HG03354 (cell line): Measurements from ENCODE around the gene SDHA.

ENCODE experiments used
- ATAC-seq: cut with Tn5 transposase; IDR thresholded peaks from one replicate; pipeline ENCODE4 v1.9.1; 2021; ENCODE audit warnings: mild to moderate bottlenecking; ENCODE audit not compliant: unreplicated experiment, poor library complexity, severe bottlenecking

SDHA gene

DNA sequence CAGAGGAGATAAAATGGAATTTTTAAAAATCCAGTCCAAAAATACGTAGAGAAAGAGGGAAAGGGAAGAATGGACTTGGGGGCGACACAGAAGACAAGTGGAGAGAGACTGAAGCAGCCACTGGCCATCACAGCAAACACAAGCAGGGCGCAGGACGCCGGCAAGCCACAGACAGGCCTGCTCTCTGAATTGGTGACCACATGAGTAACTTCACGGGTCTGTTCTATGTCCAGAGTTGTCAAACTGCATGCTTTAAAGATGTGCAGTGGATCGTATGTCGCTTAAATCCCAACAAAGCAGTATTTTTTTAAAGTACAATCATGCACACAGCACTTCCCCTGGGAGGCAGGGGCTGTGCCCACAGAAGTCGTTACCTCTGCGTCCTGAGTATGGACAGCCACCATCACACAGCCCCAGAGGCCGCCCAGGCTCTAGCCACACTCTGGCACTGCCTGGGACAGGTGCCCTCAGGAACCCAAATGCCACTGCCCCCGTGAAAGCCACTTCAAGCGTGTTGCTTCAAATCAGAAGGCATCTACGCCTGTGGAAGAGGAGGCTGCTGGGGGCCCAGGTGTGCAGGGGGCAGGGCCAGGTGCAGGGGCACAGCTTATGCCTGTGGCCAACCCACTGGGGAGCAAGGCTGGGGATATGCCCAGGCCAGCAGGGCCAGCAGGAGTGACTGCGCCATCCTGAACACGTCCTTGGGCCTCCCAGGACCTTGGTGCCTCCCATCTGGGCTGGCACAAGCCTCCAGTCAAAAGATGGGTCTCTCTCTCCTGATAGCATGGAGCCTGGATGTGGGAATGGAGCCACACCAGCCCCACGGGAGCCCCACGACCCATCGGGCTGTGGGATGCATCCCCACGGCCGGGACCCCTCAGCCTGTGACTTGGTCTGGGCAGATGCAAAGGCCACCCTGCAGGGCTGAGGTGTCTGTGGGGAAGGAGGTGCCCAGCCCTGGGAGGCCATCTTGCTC, 32.7 kb upstream of the SDHA start:
- ATAC-seq = no peak

DNA sequence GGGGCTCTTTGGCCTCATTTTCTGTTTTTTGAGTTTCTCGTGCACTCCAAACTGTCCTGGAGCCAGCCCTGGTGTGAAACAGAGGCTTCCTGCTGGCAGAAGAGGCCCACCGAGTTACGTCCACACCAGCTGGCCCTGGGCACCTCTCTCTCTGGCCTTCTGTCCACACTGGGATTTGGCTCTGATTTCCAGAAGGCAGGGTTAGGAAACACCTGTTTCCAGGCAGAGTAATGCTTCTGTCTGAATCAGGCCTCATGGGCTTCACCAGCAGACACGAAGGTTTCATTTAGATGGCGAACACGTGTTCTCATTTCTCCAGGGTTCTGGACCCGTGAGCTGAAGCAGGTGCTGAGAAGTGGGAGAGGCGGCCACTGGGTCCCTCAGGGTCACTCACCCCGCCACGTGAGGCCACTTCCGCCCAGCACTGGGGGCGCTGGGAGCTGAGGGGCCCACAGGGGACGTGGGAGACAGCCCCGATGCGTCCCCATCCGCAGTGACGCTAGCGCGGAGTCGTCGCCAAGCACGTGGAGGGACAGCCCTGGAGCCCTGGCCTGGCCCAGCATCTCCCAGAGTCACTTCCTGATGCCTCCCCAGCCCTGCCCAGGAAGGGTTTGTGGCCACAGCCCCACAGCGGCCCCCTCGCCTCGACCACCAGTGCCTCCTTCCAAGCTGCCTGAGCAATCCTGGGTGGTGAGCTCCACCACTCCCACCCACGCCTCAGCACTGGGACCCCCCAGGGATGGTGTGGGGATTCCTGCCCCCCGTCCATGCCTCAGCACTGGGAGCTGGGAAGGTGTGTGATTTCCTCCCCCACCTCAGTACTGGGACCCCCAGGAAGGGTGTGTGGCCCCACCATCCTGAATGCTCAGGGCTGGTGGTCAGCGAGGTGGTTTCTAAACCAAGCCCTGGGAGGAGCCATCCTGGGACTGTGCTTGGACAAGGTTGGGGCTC, 31.8 kb upstream of the SDHA start:
- ATAC-seq = no peak

GRCh38 chr5:187042-187431, 31.1 kb upstream of the SDHA start:
- no peak for ATAC-seq

- no peak for ATAC-seq
Measured at GRCh38 chr5:187617-188451, 30.3 kb upstream of the SDHA start.

DNA sequence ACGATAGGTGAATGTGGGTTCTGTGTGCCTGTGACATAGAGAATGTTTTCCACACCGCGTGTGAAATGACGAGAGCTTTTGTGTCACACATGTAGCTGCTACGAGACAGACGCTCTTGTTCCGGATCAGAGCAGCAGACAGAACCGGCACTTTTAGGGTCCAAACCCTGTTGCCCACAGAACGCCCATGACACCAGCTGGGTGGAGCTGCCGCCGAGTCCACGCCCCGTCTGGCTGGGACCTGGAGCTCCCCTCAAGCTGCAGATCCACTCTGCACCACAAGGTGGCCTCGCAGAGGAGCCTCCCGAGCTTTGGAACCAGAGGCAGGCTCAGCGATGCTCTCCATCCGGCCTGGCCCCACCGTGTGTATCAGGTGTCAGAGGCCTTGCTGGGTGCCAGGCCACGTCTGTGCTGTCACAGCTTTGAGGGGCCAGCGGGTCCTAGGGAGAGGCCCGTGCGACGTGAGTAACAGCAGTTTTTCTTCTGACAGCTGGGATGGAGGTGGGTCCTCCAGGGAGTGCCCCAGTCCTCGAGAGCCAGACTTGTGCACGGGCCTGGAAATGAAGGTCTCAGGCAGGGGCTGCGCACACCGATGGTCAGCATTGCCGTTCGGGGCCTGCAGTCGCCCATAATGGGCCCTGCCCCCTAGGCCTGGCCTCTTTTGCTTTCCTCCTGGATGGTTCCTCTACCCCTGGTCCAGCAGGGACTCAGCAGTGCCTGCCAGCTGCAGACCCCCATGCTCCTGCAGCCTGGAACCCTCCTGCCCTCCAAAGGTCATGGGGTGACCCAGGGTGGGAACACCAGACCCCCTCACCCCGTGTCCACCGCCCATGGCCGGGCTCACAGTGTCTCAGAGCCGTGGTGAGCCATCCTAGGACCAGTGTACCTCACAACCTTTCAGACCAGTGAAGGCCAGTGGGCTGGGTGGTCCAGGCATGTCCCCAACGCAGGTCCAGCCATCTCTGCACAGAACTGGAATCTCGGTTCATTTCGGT, 29.3 kb upstream of the SDHA start:
- peak; percentile 83 for ATAC-seq

- no peak for ATAC-seq
Measured at GRCh38 chr5:189486-189885, 28.6 kb upstream of the SDHA start.

- no peak for ATAC-seq
Measured at GRCh38 chr5:189976-190365, 28.1 kb upstream of the SDHA start.

GRCh38 chr5:190366-191035, 27.6 kb upstream of the SDHA start:
- ATAC-seq = peak; percentile 27

DNA sequence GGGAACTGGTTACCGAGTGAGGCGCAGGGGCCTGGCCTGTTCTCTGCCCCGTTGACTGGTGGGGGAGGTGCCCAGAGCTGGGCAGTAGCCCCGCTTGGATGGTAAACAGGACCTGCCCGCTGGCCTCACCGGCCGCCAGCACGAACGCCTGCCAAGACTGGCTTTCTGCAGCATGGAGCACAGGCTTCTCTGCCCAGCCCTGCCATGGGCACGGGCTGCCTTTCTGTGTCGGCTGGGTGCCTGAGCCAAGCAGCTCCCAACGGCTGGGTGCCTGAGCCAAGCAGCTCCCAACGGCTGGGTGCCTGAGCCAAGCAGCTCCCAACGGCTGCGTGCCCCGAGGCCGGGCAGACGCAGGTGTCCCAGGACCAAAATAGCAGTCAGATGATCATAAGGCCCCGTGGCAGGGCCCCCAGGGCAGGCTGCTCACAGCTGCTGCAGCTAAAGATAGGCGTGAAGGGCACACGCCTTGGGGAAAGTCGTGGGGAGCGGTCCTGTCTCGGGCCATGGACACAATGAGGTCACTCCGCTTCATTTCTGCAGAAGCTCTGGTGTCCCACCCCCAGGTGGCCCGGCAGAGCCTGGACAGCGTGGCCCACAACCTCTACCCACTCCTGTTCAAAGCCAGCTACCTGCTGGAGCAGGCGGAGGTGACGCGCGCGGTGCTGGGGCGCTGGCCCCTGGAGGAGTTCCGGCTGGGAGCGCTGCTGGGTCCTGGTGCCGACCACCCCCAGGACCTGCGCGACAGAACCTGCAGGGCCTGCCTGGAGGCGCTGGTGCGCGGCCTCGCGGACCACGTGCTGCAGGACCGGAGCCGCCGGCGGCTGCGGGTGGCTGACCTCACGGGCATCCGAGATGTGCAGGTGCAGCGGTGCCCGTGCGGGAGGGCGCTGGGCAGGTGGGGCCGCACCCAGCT, 26.8 kb upstream of the SDHA start, which contains the start of gene LRRC14B:
LRRC14B (plus strand) TSS at position 460 of the 913 bp plus-strand sequence; CDS start at position 504, 44 bp downstream.
- ATAC-seq = peak; percentile 49

DNA sequence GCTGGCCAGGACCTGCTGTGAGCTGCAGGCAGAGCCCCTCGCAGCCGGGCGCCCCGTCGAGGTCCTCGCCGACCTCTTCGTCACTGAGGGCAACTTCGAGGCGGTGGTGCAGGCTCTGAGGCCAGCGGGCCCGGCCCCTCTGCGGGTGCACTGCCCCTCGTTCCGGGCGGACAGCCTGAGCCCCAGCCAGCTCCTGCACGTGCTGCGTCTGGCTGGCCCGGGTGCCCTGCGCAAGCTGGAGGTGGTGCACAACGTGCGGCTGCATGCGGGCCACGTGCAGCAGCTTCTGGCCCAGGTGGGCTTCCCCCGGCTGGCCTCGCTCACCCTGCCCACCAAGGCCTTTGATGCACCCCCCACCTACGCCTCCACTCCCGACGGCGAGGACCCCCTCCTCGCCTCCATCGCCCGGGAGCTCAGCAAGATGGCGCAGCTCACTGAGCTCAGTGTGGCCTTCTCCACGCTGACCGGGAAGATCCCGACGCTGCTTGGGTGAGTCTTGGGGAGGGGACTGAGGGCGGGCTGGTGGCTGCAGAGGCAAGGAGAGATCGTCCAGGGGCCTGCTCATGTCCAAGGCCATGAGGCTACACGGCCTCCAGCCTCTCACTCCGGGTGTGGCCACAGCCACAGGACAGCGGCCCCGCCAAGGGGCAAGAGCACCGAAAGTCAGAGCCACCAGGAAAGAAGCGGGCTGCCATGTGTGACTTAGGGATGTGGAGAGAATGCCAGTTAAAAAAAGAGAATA, 26.0 kb upstream of the SDHA start:
- no peak for ATAC-seq

- ATAC-seq = no peak
Measured at GRCh38 chr5:192691-192969, 25.5 kb upstream of the SDHA start.

DNA sequence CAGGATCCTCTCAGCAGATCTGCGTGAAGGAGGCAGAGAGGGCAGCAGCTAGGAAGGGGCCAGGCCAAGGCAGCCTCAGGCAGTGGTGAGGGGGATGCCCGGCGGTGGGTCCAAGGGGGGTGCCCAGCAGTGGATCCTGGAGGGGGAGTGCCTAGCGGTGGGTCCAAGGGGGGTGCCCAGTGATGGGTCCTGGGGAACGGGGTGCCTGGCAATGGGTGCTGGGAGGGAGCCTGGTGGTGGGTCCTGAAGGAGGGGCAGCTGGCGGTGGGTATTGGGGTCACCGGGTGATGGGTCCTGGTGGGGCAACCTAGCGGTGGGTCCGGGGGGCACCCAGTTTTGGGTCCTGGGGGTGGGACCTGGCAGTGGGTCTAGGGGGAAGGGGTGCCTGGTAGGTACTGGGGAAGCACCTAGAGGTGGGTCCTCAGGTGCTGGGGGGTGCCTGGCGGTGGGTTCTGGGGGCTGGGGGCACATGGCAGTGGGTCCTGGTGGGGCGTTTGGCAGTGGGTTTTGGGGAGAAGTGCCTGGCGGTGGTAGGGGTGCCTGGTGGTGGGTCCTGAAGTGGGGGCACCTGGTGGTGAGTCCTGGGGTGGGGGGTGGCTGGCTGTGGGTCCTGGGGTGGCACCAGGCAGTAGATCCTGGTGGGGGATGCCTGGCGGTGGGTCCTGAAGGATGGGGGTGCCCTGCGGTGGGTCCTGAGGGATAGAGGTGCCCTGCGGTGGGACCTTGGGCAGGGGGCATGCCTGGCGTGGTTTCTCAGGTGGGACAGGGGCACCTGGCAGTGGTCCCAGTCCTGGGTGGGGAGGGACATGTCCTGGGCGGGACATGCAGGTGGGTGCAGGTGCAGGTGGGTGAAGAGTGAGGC, 24.9 kb upstream of the SDHA start:
- ATAC-seq = no peak

GRCh38 chr5:194102-194501, 24.0 kb upstream of the SDHA start:
- ATAC-seq = no peak

- no peak for ATAC-seq
Measured at GRCh38 chr5:194603-195209, 23.4 kb upstream of the SDHA start.
